ENCODE data around the gene SMURF1. TPM values are rescaled to one million over a fixed set of nuclear protein-coding genes. Genes with fewer than 3 reads are reported as not detected.
"Not testable (repeated sequence)": the region's sequence is repeated elsewhere in the genome, so short reads cannot be mapped to it uniquely, and the experiment has no call there.

Gene SMURF1
- total RNA-seq, 4 donors from 2014 or later: 19.1 to 27.4 (median 23.9) TPM

- Histone ChIP-seq H3K36me3 (peaks cover 30 to 96% (median 88%) of the 10 kb centered on the region in 4 donors), H3K9me3 (no peaks in the 10 kb centered on the region), H3K4me1 (peaks cover 0 to 14% (median 0%) of the 10 kb centered on the region in 4 donors), H3K27ac (replicated peaks in 1 of 4) (no peak overlapping the region), H3K4me3 (no peak overlapping the region), H3K27me3 (no peaks in the 10 kb centered on the region)
- WGBS: 70% methylated on average over 4 of the region's 8 CpGs
- no peak for DNase-seq (ENCODE audit: extremely low spot score)
- intact Hi-C loops (cut with DNase I): no loop called here
- TF ChIP-seq, protein P1, sequence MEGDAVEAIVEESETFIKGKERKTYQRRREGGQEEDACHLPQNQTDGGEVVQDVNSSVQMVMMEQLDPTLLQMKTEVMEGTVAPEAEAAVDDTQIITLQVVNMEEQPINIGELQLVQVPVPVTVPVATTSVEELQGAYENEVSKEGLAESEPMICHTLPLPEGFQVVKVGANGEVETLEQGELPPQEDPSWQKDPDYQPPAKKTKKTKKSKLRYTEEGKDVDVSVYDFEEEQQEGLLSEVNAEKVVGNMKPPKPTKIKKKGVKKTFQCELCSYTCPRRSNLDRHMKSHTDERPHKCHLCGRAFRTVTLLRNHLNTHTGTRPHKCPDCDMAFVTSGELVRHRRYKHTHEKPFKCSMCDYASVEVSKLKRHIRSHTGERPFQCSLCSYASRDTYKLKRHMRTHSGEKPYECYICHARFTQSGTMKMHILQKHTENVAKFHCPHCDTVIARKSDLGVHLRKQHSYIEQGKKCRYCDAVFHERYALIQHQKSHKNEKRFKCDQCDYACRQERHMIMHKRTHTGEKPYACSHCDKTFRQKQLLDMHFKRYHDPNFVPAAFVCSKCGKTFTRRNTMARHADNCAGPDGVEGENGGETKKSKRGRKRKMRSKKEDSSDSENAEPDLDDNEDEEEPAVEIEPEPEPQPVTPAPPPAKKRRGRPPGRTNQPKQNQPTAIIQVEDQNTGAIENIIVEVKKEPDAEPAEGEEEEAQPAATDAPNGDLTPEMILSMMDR (IDR thresholded peaks at IDR 0.05): no peak
- TF ChIP-seq POLR2AphosphoS5 (IDR thresholded peaks at IDR 0.05): no peak
- TF ChIP-seq POLR2A (IDR thresholded peaks at IDR 0.05; ENCODE audit: low read depth): no peak
- no peak for TF ChIP-seq EP300 (IDR thresholded peaks at IDR 0.05)
These were observed 97.2 kb downstream of the SMURF1 start for GRCh38 chr7:99046722-99047121.

GRCh38 chr7:99046262-99046661, 97.6 kb downstream of the SMURF1 start:
- intact Hi-C loops (cut with DNase I); H3K27ac ChIP-seq (replicated peaks in 1 of 4); H3K9me3 ChIP-seq; H3K27me3 ChIP-seq; DNase-seq (ENCODE audit: extremely low spot score); H3K4me3 ChIP-seq: not testable (repeated sequence)
- WGBS: 84% methylated on average over 14 of the region's 14 CpGs
- peaks cover 0 to 19% (median 4%) of the 10 kb centered on the region in 4 donors for H3K4me1 ChIP-seq
- peaks cover 33 to 96% (median 88%) of the 10 kb centered on the region in 4 donors for H3K36me3 ChIP-seq

- H3K27ac ChIP-seq (replicated peaks in 1 of 4); H3K4me3 ChIP-seq; H3K27me3 ChIP-seq; DNase-seq (ENCODE audit: extremely low spot score); H3K9me3 ChIP-seq: not testable (repeated sequence)
- H3K4me1 ChIP-seq: peaks cover 5 to 33% (median 16%) of the 10 kb centered on the region in 4 donors
- peaks cover 29 to 96% (median 88%) of the 10 kb centered on the region in 4 donors for H3K36me3 ChIP-seq
- WGBS: 95% methylated on average over 3 of the region's 3 CpGs
- intact Hi-C loops (cut with DNase I): loop anchor here (5.0 kb wide), 1 partner anchor 97 kb away; the partner anchor contains the start of gene SMURF1
These were observed 99.0 kb downstream of the SMURF1 start for GRCh38 chr7:99044858-99045257.

DNA sequence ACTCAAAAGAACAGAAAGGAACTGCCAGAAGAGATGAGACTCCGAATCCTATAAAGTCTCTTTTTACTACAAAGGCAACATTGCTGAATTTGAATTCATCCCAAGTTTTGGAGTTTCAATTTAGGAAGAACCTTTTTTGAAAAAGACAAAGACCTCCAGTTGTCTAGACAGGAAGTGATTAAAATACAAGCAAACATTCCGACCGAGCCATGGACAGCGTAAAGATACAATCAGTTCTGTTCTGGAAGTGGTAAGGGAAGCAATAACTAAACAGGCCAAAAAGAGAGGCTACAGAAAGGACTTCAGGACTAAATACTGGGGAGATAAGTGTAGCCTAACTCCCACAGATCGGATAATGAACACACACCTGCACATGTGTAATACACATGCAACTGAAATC, 101.0 kb downstream of the SMURF1 start:
- no peaks in the 10 kb centered on the region for H3K9me3 ChIP-seq
- TF ChIP-seq, protein P1 (IDR thresholded peaks at IDR 0.05): no peak
- TF ChIP-seq POLR2AphosphoS5 (IDR thresholded peaks at IDR 0.05) (no peak), POLR2A (IDR thresholded peaks at IDR 0.05; ENCODE audit: low read depth) (no peak), EP300 (IDR thresholded peaks at IDR 0.05) (no peak)
- H3K27ac ChIP-seq (replicated peaks in 1 of 4): peak overlapping the region in 1 of 4 donors; percentile 33
- no peak for DNase-seq (ENCODE audit: extremely low spot score)
- intact Hi-C loops (cut with DNase I): loop anchor here (5.0 kb wide), 1 partner anchor 99 kb away; the partner anchor contains the start of gene SMURF1
- WGBS: 67% methylated on average over 5 of the region's 5 CpGs
- no peaks in the 10 kb centered on the region for H3K27me3 ChIP-seq
- H3K4me1 ChIP-seq: peaks cover 5 to 33% (median 16%) of the 10 kb centered on the region in 4 donors
- peaks cover 27 to 96% (median 88%) of the 10 kb centered on the region in 4 donors for H3K36me3 ChIP-seq
- no peak overlapping the region for H3K4me3 ChIP-seq

DNA sequence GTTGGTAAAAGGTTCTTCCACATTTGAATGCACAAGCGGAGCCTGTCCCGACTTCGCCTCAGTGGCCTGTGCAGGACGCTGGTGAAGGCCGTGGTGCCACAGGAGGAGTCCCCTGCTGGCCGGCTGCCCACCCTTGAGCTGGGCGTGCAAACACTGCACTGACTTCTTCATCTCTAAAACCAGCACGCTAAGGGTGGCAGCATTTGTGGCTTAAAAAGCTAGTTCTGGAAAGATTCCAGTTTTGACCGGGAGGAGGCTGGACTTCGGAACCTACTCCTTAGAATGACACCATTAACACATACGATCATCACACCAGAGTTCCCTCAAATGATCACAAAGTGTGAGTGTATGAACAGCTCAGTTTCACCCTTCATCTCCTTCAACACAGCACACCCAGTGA, 102.4 kb downstream of the SMURF1 start:
- no peak for TF ChIP-seq POLR2AphosphoS5 (IDR thresholded peaks at IDR 0.05)
- TF ChIP-seq POLR2A (IDR thresholded peaks at IDR 0.05; ENCODE audit: low read depth): no peak
- no peak for TF ChIP-seq EP300 (IDR thresholded peaks at IDR 0.05)
- TF ChIP-seq, protein P1 (IDR thresholded peaks at IDR 0.05): no peak
- Histone ChIP-seq H3K27me3 (no peaks in the 10 kb centered on the region), H3K9me3 (no peaks in the 10 kb centered on the region), H3K27ac (replicated peaks in 1 of 4) (peak overlapping the region in 2 of 4 donors; percentile 63 to 72), H3K4me3 (no peak overlapping the region), H3K4me1 (peaks cover 5 to 40% (median 23%) of the 10 kb centered on the region in 4 donors), H3K36me3 (peaks cover 42 to 96% (median 88%) of the 10 kb centered on the region in 4 donors)
- 67% methylated on average over 10 of the region's 11 CpGs for WGBS
- intact Hi-C loops (cut with DNase I): loop anchor here (5.0 kb wide), 1 partner anchor 101 kb away; the partner anchor contains the start of gene SMURF1
- DNase-seq (ENCODE audit: extremely low spot score): no peak

Data from esophagus muscularis mucosa (tissue), 4 donors.